RKO (cell line): ENCODE data around the gene LSG1.
"Not testable (repeated sequence)": the region's sequence is repeated elsewhere in the genome, so short reads cannot be mapped to it uniquely, and the experiment has no call there.

Experiments used
- DNase-seq: peaks from one replicate; pipeline ENCODE4 v3.0.0-alpha.2; 2016; ENCODE audit warnings: low spot score

Gene LSG1

DNA sequence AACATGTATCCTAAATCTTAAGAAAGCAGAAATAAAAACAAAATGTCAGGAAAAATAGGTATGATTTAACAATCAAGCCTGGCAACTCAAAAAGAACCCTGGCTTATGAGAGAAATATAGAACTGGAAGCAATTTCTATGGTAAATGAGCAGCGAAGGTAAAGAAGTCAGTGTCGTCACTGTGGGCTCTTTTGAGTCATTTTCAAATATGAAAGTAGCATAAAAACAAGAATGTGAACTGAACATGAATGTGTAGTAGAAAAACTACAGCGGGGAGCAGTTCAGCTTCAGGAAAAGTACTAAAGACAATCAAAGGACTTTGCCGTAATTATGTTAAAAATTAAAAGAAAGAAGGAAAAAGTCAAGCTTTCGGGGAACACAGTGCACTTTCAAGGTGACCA is 17.5 kb downstream of the LSG1 start:
- DNase-seq: no peak

DNA sequence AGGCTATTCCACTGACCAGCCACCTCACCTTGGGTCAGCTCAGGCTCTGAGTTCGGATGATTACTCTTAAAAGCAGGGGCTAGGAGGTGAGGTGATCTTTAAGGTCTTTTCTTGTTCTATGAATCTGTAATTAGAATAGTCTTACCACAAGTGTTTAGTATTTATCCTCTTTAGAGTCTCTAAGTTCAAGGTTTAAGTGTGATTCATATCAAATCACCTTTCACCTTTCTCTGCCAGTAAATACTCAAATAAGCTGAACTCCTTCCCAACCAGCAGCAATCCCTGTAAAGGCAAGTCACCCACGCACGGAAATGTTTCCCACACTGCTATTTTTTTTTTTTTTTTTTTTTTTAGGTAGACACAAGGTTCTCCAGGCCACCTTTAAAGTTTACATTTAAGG is 24.2 kb downstream of the LSG1 start:
- DNase-seq: no peak

DNA sequence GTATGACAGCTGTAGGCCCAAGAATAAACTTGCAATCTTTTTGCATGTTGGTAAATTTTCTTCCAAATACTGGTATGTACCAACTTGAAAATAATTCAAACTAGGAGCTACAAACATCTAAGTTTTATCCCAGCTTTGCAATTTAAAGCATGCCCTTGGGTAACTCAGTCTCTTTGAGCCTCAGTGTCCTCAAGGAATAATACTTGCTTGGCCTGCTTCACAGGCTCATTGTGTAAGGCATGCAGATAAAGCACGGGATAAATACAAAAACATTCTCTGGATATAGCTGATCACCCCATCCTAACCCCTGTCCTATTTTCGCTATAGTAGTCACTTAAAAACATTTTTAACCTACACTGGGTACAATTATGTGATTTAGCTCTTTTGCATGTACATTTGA is 29.2 kb downstream of the LSG1 start:
- DNase-seq: no peak

DNA sequence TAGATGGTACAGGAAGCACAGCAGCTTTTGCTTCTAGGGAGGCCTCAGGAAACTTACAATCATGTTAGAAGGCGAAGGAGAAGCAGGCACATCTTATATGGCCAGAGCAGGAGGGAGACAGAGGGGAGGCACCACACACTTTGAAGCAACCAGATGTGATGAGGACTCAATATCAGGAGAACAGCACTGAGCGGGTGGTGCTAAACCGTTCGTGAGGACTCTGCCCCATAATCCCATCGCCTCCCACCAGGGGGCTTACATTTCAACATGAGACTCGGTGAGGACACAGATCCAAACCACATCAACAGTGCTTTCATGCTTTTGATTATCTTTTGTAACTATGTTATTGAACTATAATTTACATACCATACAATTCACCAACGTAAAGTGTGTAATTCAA is 31.2 kb downstream of the LSG1 start:
- DNase-seq: no peak

DNA sequence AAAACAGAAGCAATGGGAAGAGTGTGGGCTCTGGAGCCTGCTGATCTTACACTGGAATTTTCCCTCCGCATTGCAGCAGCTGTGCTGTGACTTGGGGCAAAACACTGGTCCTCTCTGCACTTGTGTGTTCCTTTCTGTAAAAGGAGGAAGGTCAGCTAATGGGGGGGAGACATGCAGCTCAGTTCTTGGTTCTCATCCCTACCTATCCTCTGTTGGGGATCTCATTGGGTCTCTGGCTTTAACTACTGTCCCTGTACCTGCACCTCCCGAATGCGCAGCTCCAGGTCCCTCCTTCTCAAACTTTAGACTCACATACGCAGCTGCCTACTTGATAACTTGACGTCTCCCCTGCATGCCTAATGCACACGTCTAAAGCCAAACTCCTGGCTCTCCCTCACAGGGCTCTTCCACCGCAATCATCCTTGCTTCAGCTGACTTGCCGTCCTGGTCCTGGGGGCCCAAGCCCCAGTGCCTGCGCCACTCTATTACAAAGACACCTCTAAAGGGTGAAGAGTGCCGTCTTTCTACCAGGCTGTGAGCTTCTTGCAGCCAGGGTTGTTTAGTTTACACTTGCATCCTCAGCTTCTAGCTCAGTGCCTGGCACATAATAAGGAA is 32.9 kb downstream of the LSG1 start:
- no peak for DNase-seq

DNA sequence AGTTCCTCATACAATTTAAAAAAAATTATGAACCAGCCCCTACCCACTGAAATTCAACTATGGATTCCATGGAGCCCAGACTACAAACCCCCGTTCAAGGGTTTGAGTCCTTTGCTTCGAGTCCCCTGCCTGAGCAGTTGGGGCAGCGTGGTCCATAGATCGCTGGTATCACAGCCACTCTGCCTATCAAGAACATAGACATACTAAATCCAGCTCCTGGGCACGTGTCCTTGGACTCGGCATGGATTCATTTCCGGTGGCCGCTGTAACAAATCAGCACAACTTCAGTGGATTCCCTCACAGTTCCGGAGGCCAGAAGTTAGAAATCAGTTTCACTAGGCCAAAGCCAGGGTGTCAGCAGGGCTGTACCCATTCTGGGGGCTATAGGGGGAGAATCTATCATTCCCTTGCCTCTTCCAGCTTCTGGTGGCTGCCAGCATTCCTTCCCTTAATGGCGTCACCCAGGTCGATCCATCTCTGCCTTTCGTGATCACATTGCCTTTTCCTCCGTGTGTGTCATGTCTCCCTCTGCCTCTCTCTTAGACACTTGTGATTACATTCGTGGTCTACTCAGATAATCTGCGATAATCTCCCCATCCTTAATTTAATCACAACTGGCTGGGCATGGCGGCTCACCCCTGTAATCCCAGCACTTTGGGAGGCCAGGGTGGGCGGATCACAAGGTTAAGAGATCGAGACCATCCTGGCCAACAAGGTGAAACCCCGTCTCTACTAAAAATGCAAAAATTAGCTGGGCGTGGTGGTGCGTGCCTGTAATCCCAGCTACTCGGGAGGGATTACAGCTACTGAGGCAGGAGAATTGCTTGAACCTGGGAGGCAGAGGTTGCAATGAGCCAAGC is 34.2 kb downstream of the LSG1 start:
- DNase-seq: no peak

DNA sequence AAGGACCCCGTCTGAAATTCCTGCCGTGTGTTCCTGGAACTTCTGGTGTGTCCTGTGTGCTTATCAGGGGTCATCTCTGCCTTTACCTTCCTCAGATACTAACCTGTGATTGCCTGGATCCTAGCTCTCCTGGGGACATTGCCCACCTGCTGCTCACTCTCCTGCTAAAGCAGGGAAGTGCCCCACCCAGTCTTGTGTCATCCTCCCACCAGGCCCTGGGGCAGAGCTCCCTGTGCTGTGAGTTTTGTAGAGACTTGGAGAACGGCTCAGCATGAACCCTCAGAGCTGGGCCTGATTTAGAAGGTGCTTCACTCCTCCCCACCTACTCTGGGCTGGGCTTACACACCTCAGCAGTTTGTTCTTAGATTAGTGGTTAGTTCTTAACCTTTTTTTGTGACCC is 34.9 kb downstream of the LSG1 start:
- no peak for DNase-seq

DNA sequence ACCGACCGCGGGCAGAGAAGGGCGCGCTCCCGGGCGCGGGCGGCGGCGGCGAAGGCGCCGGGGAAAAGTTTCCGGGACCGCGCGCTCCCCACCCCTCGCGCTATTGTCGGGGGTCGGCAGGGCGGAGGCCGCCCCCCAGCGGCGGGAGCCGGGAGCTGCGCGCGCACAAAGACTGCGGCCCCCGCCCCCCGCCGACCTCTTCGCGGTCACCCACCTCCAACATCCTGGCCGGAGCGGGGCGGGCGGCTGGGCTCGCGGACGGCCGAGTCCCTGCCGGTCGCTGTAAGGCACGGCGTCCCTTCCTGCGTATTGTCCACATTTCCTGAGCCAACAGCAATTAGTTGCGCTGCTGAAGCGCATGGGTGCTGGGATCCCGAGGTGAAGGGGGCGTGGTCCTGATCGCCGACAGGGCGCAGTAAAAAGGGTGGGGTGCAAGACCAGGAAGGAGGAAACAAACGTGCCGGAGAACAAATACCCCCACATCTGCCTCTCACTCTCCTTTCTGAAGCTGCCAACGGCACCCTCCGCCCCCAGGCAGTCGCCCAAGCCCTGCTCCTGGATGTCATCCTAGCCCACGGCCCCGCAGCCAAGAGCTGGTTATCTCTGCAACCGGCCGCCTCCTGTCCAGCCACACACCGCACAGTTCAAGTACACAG is 38.5 kb downstream of the LSG1 start, which contains the start of gene TMEM44:
TSS of gene TMEM44 (minus strand) at position 71 of the 656 bp plus-strand sequence. CDS start 204 bp downstream, outside the sequence.
- DNase-seq: peak; percentile 90

DNA sequence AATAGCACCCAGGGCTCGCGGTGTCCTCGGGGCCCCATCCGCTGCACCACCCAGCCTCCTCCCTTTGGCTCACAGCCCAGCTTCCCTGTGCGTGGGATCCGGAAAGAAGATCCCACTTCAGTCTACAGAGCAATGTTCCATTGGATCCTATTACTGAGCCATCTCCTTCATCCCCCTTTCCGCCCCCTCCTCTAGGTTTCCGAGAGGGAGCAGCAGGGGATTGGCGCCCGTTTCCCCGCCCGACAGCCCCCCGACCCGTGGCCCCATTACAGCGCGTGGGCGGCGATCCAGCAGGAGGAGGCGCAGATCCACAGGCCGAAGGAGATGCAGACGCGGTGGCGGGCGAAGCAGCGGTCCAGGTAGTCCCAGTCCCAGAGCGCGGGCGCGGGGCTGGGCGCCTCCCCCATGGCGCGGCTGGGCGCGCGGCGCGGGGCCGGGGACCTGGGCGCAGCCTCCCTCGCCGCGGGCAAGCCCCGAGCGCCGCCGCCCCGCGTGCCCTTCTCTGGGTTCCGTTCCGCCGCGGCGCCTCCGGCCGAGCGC is 39.1 kb downstream of the LSG1 start:
- DNase-seq: peak; percentile 63

DNA sequence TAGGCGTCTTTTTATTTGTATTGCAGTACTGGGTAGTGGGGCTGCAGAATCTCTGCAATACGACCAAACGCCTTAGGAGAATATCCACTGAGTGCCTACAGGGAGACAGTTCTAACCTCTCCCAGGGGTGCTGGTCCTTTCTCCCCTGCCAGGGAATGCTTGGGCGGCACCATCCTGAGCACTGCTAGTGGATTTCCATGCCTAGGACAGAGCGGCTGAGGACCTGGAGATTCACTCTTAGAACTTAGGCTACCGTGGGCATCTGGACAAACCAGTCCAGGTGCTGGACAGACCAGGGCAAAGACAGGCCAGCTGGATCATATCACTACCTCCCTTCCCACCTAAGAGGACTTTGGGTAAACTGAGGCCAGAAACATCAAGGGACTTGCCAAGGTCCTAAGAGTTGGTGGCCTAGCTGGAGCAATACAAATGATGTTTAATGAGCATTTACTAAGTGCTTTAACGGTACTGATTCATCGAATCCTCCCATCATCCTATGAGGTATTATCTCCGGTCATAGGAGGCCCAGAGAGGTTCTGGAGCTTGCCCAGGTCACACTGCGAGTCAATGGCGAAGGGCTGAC is 39.7 kb downstream of the LSG1 start:
- DNase-seq: no peak

DNA sequence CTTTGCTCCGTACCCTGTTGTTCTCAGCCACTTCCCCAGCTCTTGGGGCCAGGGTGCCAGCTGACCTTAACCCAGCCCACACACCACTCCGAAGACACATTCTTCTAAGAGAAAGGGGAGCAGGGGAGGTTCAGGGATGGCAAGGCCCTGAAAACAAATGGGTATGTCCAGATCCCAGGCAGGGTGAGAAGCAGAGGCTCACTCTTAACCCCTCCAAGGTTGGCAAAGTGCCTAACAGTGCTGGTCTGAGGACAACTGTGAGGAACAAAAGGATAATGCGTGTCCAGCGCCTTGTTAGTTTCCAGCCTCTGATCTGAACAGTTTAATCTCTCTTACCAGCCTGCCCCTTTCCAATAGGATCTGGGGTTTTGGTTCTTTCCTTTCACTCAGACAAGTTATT is 40.3 kb downstream of the LSG1 start:
- DNase-seq: no peak

DNA sequence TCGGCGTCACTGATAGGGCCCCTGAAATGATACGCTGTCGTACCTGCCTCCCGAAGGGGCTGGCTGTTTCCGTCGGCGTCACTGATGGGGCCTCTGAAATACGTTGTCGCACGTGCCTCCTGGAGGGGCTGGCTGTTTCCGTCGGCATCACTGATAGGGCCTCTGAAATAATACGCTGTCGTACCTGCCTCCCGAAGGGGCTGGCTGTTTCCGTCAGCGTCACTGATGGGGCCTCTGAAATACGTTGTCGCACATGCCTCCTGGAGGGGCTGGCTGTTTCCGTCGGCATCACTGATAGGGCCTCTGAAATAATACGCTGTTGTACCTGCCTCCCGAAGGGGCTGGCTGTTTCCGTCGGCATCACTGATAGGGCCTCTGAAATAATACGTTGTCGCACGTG is 41.3 kb downstream of the LSG1 start:
- not testable (repeated sequence) for DNase-seq

DNA sequence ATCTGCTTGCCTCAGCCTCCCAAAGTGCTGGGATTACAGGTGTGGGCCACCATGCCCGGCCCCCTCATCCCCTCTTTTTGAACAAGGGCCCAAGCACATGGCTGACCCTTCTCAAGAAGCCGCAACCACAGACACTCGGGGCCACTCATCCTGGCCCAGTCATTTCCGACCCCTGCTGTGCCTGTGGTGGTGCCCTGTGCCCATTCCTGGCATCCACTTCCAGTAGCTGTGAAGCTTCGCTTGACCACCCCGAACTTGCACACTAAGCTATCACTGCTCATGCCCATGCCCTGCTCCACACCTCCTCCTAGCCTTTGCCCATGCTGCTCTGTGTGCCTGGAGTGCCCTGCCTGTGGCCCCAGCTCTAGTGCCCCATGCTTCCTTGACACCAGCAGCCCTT is 47.0 kb downstream of the LSG1 start:
- no peak for DNase-seq

DNA sequence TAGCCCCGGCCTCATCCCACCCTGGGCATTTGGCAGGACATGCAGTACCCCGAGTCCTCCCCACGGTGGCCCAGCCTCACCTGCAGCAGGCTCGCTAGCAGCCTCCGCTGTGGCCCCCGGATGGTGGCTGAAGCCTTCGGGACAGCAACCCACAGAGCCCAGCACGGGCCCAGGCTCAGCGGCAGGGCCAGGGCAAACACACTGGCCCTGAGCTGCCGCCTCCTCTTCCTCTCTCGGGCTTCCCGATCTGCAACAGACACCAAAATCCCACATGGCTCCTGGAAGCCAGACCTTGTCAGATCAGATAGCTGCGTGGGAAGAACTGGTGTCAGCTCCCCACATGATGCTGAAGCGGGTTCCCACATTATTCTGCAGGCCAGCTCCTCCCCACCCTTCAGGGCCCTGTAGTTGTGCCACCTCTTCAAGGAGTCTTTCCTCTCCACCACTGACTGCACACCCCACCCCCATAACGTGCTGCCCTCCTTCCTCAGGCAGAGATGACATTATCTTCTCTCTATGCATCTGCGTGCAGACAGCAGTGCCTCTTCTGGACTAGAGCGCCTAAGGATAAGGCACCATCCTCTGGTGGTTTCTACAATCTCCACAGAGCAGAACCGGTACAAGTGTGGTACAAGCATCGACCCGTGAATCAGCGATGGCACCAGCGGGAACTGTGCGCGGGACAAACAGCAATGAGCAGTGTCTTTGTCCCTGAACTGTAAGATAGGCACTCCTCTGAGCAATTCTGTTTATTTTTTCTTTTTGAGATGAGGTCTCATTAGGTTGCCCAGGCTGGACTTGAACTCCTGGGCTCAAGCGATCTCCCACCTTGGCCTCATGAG is 48.3 kb downstream of the LSG1 start:
- no peak for DNase-seq

DNA sequence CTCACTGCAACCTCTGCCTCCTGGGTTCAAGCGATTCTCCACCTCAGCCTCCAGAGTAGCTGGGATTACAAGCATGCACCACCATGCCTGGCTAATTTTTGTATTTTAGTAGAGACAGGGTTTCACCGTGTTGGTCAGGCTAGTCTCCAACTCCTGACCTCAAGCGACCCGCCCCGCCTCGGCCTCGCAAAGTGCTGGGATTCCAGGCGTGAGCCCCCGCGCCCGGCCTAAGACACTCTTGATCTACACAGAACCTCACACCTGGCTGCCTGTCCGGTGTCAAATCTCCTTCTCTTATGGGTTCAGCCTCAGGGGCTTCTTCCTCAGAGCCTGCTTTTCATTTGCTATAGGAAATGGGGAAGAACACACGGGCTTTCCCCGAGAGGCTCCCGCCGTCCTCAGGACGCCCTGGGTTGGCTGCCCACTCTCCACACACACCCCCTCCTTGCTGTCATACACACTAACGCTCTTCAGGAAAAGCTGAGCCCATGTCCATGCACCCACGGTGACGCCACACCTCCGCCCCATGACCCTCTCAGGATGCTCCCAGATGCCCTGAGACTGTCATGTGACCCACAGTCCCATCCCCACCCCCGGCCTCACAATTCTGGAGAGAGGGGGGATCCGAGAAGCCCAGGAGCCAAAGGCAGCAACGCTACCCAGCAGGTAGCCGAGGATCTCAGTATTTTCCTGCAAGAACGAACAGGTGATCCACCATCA is 49.2 kb downstream of the LSG1 start:
- no peak for DNase-seq

DNA sequence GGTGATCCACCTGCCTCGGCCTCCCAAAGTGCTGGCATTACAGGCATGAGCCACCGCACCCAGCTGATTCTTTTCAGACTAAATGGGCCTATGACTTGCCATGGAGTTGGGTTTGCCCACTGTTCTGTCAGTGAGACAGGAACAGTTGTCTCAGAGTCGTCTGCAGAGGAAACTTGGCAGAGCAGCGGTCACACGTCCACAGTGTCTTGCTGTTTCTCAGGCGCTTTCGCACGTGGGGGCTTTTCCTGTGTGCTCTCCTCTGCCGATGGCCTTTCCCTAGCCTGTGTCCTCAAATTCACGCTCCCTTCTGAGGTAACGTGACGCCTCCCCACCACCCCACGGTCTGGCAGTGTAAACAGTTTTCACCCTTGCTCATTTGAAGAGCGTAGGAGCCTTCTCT is 50.0 kb downstream of the LSG1 start:
- DNase-seq: no peak

DNA sequence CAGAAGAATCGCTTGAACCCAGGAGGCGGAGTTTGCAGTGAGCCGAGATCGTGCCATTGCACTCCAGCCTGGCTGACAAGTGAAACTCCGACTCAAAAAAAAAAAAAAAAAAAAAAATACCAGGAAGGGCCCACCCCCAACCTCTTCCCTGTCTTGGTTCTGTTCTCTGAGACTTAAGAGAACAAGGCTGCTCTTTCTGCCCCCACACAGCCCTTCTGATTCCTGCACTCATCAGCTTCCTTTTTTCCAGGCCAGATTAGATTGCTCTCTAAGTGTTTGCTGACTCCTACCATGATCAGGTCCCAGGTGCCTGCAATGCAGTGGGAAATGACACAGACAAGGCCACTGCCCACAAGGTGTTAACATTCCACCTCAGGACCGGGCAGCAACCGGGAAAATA is 51.8 kb downstream of the LSG1 start:
- no peak for DNase-seq

DNA sequence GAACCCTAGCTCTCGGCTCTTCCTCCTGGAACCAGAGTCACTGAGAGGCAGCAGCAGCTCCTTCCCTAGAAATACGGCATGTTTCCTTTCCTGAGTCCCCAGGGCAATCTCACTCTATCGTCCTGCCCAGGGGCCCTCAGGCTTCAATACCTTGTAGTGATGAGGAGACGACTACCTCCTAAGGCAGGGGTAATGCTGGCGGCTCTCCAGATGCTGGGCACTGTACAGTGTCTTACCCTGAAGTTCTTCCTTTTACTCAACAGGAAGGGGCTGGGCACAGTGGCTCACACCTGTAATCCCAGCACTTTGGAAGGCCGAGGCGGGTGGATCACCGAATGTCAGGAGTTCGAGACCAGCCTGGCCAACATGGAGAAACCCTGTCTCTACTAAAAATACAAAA is 52.2 kb downstream of the LSG1 start:
- DNase-seq: no peak

DNA sequence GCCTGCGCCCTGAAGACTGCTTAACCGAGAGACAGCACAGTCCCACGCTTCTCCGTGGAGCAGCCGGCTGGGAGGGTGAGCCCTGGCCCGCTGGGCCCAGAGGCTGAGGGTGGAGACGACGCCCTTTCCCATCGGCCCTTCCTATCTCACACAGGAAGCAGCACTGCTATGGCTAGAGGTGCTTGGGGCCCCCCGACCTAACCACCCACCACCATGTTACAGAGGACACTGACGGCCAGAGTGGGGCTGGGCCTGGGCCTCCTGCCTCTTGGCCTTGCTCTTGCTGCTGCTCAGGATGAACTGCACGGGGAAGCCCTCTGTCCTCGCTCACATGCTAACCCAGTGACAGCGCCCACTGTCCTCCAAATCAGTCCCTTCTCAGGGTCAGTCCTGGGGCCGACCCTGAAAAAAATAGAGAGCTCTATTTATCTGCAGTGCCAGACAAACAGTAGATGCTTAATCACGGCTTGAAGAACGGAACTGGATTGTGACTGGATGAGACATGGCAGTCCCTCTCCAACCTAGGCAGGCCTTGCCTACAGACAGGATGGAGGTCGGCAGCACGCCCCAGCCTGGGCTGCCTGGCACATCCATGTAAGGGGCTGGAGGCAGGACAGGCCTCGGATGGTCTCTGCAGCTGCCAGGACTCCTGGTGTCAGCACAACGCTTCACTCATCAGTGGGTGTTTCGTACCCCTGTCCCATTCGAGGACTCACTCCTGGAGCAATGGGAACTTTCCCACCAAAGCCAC is 53.0 kb downstream of the LSG1 start:
- no peak for DNase-seq

DNA sequence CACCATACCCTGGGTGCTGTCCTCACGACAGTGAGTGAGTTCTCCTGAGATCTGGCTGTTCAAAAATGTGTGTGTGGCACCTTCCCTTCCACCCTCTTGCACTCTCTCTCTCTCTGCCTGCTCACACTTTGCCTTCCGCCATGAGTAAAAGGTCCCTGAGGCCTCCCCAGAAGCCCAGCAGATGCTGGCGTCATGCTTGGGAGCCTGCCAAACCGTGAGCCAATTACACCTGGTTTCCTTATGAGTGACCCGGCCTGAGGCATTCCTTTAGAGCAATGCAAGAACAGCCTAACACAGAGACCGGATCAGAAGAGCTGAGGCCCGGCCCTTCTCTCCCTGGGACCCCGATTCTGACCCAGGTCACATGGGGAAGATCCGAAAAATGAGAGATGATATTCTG is 54.2 kb downstream of the LSG1 start:
- DNase-seq: no peak
